RWPE1 (cell line): ENCODE data around the gene FNDC3B.

Experiments
- CTCF ChIA-PET: fragments of 350-600 bp; sonication (Branson Sonifier 250); formaldehyde crosslinking; extraction: SDS; loops from one replicate; lab custom pipeline; 2021; lab: Yijun Ruan, JAX
- POLR2A ChIA-PET: fragments of 400-600 bp; formaldehyde crosslinking; extraction: SDS; loops from one replicate; lab custom pipeline; 2020; ENCODE audit warnings: antibody characterized with exemption; ENCODE audit not compliant: low non-redundant PET; lab: Yijun Ruan, JAX
- DNase-seq: peaks from one replicate; pipeline ENCODE4 v3.0.0; 2012; ENCODE audit warnings: low spot score
- H3K27ac ChIP-seq: fragments of 450-650 bp; 2 replicates; pipeline ENCODE4 v1.5.1; 2017
- CTCF ChIP-seq: fragments of 450-650 bp; conservative IDR thresholded peaks from 2 replicates; pipeline ENCODE4 v1.5.1; 2017; ENCODE audit warnings: low read depth, mild to moderate bottlenecking

FNDC3B gene

GRCh38 chr3:172333042-172333377 lies 293.6 kb downstream of the FNDC3B start:
- H3K27ac ChIP-seq = 0 out of 2 replicates have a peak overlapping the region, but pooled peaks have one; percentile 22
- POLR2A ChIA-PET = no interaction called here
- TF ChIP-seq CTCF = no peak
- DNase-seq = no peak
- CTCF ChIA-PET = interaction anchor here (0.5 to 1.7 kb wide), 12 partner anchors 9 to 336 kb away, joined by 3 to 7 read pairs (median 4); no protein-coding TSS in a partner anchor

- H3K27ac ChIP-seq = peak overlapping the region; percentile 67
- CTCF ChIA-PET = interaction anchor here (0.6 kb wide), 2 partner anchors 179 to 723 kb away, joined by 3 to 10 read pairs; no protein-coding TSS in a partner anchor
- no peak for TF ChIP-seq CTCF
- DNase-seq = no peak
- POLR2A ChIA-PET = no interaction called here
Observed at GRCh38 chr3:172333692-172334457, 294.5 kb downstream of the FNDC3B start.

- ChIA-PET CTCF (interaction anchor here (0.6 kb wide), 2 partner anchors 180 to 722 kb away, joined by 3 to 10 read pairs; no protein-coding TSS in a partner anchor), POLR2A (no interaction called here)
- peak overlapping the region; percentile 67 for H3K27ac ChIP-seq
- TF ChIP-seq CTCF = no peak
- DNase-seq = peak; percentile 41
Observed at GRCh38 chr3:172334671-172335207, 295.4 kb downstream of the FNDC3B start.

GRCh38 chr3:172339892-172340291 lies 300.5 kb downstream of the FNDC3B start:
- no peak for DNase-seq
- no peak for TF ChIP-seq CTCF
- ChIA-PET POLR2A (no interaction called here), CTCF (no interaction called here)
- H3K27ac ChIP-seq = peak overlapping the region; percentile 51

GRCh38 chr3:172340583-172340982 lies 301.2 kb downstream of the FNDC3B start:
- ChIA-PET POLR2A (no interaction called here), CTCF (interaction anchor here (0.8 to 1.3 kb wide), 3 partner anchors 8 to 506 kb away, joined by 3 to 4 read pairs (median 3); no protein-coding TSS in a partner anchor)
- TF ChIP-seq CTCF = no peak
- no peak for DNase-seq
- H3K27ac ChIP-seq = peak overlapping the region; percentile 51

GRCh38 chr3:172341482-172342059 lies 302.2 kb downstream of the FNDC3B start:
- TF ChIP-seq CTCF = peak; percentile 71
- DNase-seq = peak; percentile 33
- no peak overlapping the region for H3K27ac ChIP-seq
- POLR2A ChIA-PET = no interaction called here
- CTCF ChIA-PET = interaction anchor here (0.6 to 1.3 kb wide), 10 partner anchors 8 to 718 kb away, joined by 3 to 5 read pairs (median 3); no protein-coding TSS in a partner anchor
